ENCODE measurements around the gene ZNF280D. TPM values are rescaled to one million over a fixed set of nuclear protein-coding genes. Genes with fewer than 3 reads are reported as not detected.

ZNF280D gene
- total RNA-seq, 1 donor, result 50.7 TPM

GRCh38 chr15:56608140-56608778 lies 125.0 kb downstream of the ZNF280D start:
- Histone ChIP-seq H3K4me1 (ENCODE audit: insufficient read depth, low read length) (no peaks in the 10 kb centered on the region), H2AFZ (ENCODE audit: low read length) (no peak overlapping the region), H3K9me3 (ENCODE audit: low read depth, low read length) (no peaks in the 10 kb centered on the region), H3K4me3 (ENCODE audit: insufficient read depth, low read length) (no peak overlapping the region), H3K27ac (ENCODE audit: low read depth, low read length) (no peak overlapping the region), H4K20me1 (ENCODE audit: insufficient read depth, low read length) (no peaks in the 10 kb centered on the region), H3K4me2 (ENCODE audit: insufficient read depth, low read length) (no peak overlapping the region), H3K36me3 (ENCODE audit: insufficient read depth, low read length) (no peaks in the 10 kb centered on the region), H3K27me3 (ENCODE audit: insufficient read depth, low read length) (no peaks in the 10 kb centered on the region), H3K79me2 (ENCODE audit: insufficient read depth, low read length) (no peaks in the 10 kb centered on the region)
- no peak for DNase-seq (ENCODE audit: insufficient read length, low spot score, missing footprints)
- no peak for TF ChIP-seq CTCF (IDR thresholded peaks at IDR 0.05; ENCODE audit: extremely low read depth, low read depth, low read length)

- Histone ChIP-seq H3K9me3 (ENCODE audit: low read depth, low read length) (no peaks in the 10 kb centered on the region), H3K27me3 (ENCODE audit: insufficient read depth, low read length) (no peaks in the 10 kb centered on the region), H3K27ac (ENCODE audit: low read depth, low read length) (no peak overlapping the region), H3K79me2 (ENCODE audit: insufficient read depth, low read length) (no peaks in the 10 kb centered on the region), H3K36me3 (ENCODE audit: insufficient read depth, low read length) (no peaks in the 10 kb centered on the region), H2AFZ (ENCODE audit: low read length) (no peak overlapping the region), H3K4me3 (ENCODE audit: insufficient read depth, low read length) (no peak overlapping the region), H3K4me2 (ENCODE audit: insufficient read depth, low read length) (no peak overlapping the region), H4K20me1 (ENCODE audit: insufficient read depth, low read length) (no peaks in the 10 kb centered on the region), H3K4me1 (ENCODE audit: insufficient read depth, low read length) (peaks cover 7% of the 10 kb centered on the region)
- no peak for DNase-seq (ENCODE audit: insufficient read length, low spot score, missing footprints)
- TF ChIP-seq CTCF (IDR thresholded peaks at IDR 0.05; ENCODE audit: extremely low read depth, low read depth, low read length), result no peak
Observed at GRCh38 chr15:56602253-56602652, 131.1 kb downstream of the ZNF280D start.

- H3K9me3 ChIP-seq (ENCODE audit: low read depth, low read length), result no peaks in the 10 kb centered on the region
- H2AFZ ChIP-seq (ENCODE audit: low read length), result no peak overlapping the region
- H3K36me3 ChIP-seq (ENCODE audit: insufficient read depth, low read length), result no peaks in the 10 kb centered on the region
- H4K20me1 ChIP-seq (ENCODE audit: insufficient read depth, low read length), result no peaks in the 10 kb centered on the region
- H3K79me2 ChIP-seq (ENCODE audit: insufficient read depth, low read length), result no peaks in the 10 kb centered on the region
- H3K4me2 ChIP-seq (ENCODE audit: insufficient read depth, low read length), result no peak overlapping the region
- H3K27me3 ChIP-seq (ENCODE audit: insufficient read depth, low read length), result no peaks in the 10 kb centered on the region
- no peak for TF ChIP-seq CTCF (IDR thresholded peaks at IDR 0.05; ENCODE audit: extremely low read depth, low read depth, low read length)
- no peak for DNase-seq (ENCODE audit: insufficient read length, low spot score, missing footprints)
- peaks cover 7% of the 10 kb centered on the region for H3K4me1 ChIP-seq (ENCODE audit: insufficient read depth, low read length)
- H3K27ac ChIP-seq (ENCODE audit: low read depth, low read length), result no peak overlapping the region
- H3K4me3 ChIP-seq (ENCODE audit: insufficient read depth, low read length), result no peak overlapping the region
Observed at GRCh38 chr15:56600380-56600779, 132.9 kb downstream of the ZNF280D start.

- Histone ChIP-seq H3K9me3 (ENCODE audit: low read depth, low read length) (no peaks in the 10 kb centered on the region), H4K20me1 (ENCODE audit: insufficient read depth, low read length) (no peaks in the 10 kb centered on the region), H2AFZ (ENCODE audit: low read length) (no peak overlapping the region), H3K4me1 (ENCODE audit: insufficient read depth, low read length) (peaks cover 7% of the 10 kb centered on the region), H3K79me2 (ENCODE audit: insufficient read depth, low read length) (no peaks in the 10 kb centered on the region), H3K27ac (ENCODE audit: low read depth, low read length) (peak overlapping the region; percentile 53), H3K4me3 (ENCODE audit: insufficient read depth, low read length) (no peak overlapping the region), H3K27me3 (ENCODE audit: insufficient read depth, low read length) (no peaks in the 10 kb centered on the region), H3K4me2 (ENCODE audit: insufficient read depth, low read length) (peak overlapping the region; percentile 24), H3K36me3 (ENCODE audit: insufficient read depth, low read length) (no peaks in the 10 kb centered on the region)
- no peak for DNase-seq (ENCODE audit: insufficient read length, low spot score, missing footprints)
- TF ChIP-seq CTCF (IDR thresholded peaks at IDR 0.05; ENCODE audit: extremely low read depth, low read depth, low read length), result no peak
Observed at GRCh38 chr15:56598991-56599390, 134.3 kb downstream of the ZNF280D start.
